Astrocyte (in vitro differentiated cells and primary cell): ENCODE data around the gene MTFP1. TPM values are rescaled to one million over a fixed set of nuclear protein-coding genes. Genes with fewer than 3 reads are reported as not detected.

ENCODE experiments used
- DNase-seq: peaks from one replicate; pipeline ENCODE4 v3.0.0-alpha.2; 2010; ENCODE audit warnings: low read depth
- FAIRE-seq: peaks from 2 replicates; lab custom pipeline; 2011; peaks lifted over from hg19 to GRCh38; lab: Jason Lieb, UNC
- H2AFZ ChIP-seq: 2 replicates; pipeline ENCODE4 v1.6.0; 2012; ENCODE audit warnings: low read depth, low read length, inconsistent platforms
- H3K27ac ChIP-seq: 2 replicates; pipeline ENCODE4 v1.5.1; 2011; ENCODE audit warnings: low read depth, low read length, inconsistent platforms
- H3K27me3 ChIP-seq: 2 replicates; pipeline ENCODE4 v1.6.0; 2011; ENCODE audit warnings: low read length, inconsistent platforms; ENCODE audit not compliant: insufficient read depth
- H3K36me3 ChIP-seq: 2 replicates; pipeline ENCODE4 v1.5.1; 2011; ENCODE audit warnings: low read length, inconsistent platforms; ENCODE audit not compliant: insufficient read depth
- H3K4me1 ChIP-seq: 2 replicates; pipeline ENCODE4 v1.5.1; 2011; ENCODE audit warnings: low read length, inconsistent platforms; ENCODE audit not compliant: insufficient read depth
- H3K4me2 ChIP-seq: 2 replicates; pipeline ENCODE4 v1.6.0; 2012; ENCODE audit warnings: low read length, inconsistent platforms
- H3K4me3 ChIP-seq: 2 replicates; pipeline ENCODE4 v1.5.1; 2011; ENCODE audit warnings: low read depth, mild to moderate bottlenecking, low read length, inconsistent platforms; ENCODE audit not compliant: insufficient read depth
- H3K79me2 ChIP-seq: 2 replicates; pipeline ENCODE4 v1.6.0; 2012; ENCODE audit warnings: mild to moderate bottlenecking, low read length, inconsistent platforms; ENCODE audit not compliant: insufficient read depth
- H3K9ac ChIP-seq: 2 replicates; pipeline ENCODE4 v1.6.0; 2012; ENCODE audit warnings: mild to moderate bottlenecking, low read length, inconsistent platforms
- H3K9me3 ChIP-seq: 2 replicates; pipeline ENCODE4 v1.5.1; 2012; ENCODE audit warnings: low read depth, mild to moderate bottlenecking, low read length, inconsistent platforms; ENCODE audit not compliant: insufficient read depth
- H4K20me1 ChIP-seq: 2 replicates; pipeline ENCODE4 v1.6.0; 2012; ENCODE audit warnings: low read length, inconsistent platforms; ENCODE audit not compliant: insufficient read depth
- H3K27ac Mint-ChIP-seq: one replicate; pipeline ENCODE4 v1.8.0; 2021; ENCODE audit warnings: mild to moderate bottlenecking, mixed read lengths; ENCODE audit not compliant: unreplicated experiment
- H3K27me3 Mint-ChIP-seq: one replicate; pipeline ENCODE4 v1.8.0; 2021; ENCODE audit warnings: low read depth, mixed read lengths; ENCODE audit not compliant: unreplicated experiment
- H3K36me3 Mint-ChIP-seq: one replicate; pipeline ENCODE4 v1.8.0; 2021; ENCODE audit warnings: low read depth, mixed read lengths; ENCODE audit not compliant: unreplicated experiment
- H3K4me1 Mint-ChIP-seq: one replicate; pipeline ENCODE4 v1.8.0; 2021; ENCODE audit warnings: low read depth, mixed read lengths; ENCODE audit not compliant: unreplicated experiment
- H3K4me3 Mint-ChIP-seq: one replicate; pipeline ENCODE4 v1.8.0; 2021; ENCODE audit warnings: mild to moderate bottlenecking, moderate library complexity, mixed read lengths; ENCODE audit not compliant: unreplicated experiment
- H3K9me3 Mint-ChIP-seq: one replicate; pipeline ENCODE4 v1.8.0; 2021; ENCODE audit warnings: mild to moderate bottlenecking, mixed read lengths; ENCODE audit not compliant: unreplicated experiment
- CTCF ChIP-seq: IDR thresholded peaks from 2 replicates; pipeline ENCODE4 v1.5.1; 2011; ENCODE audit warnings: low read depth, mild to moderate bottlenecking, inconsistent platforms, low read length, moderate library complexity; ENCODE audit not compliant: insufficient read depth
- EZH2 ChIP-seq: IDR thresholded peaks from 2 replicates; pipeline ENCODE4 v1.6.1; 2012; ENCODE audit warnings: mild to moderate bottlenecking, low read length, inconsistent platforms; ENCODE audit not compliant: insufficient read depth
- total RNA-seq: library from RNA; stranded (reverse); gene quantifications from 2 replicates; pipeline ENCODE4 v1.2.1, GENCODE V29; 2021

Gene MTFP1
- total RNA-seq, 1 donor from 2014 or later, result 13.0 TPM

- FAIRE-seq (no peak), DNase-seq (no peak)
- H3K9ac ChIP-seq, result no peak overlapping the region
- no peak overlapping the region for H3K4me3 ChIP-seq
- H3K4me3 Mint-ChIP-seq, result no peak overlapping the region
- no peak for TF ChIP-seq CTCF
- no peak for TF ChIP-seq EZH2
- H3K4me1 ChIP-seq, result peaks cover 13% of the 10 kb centered on the region
- peaks cover 13% of the 10 kb centered on the region for H3K36me3 Mint-ChIP-seq
- H3K4me2 ChIP-seq, result no peak overlapping the region
- no peaks in the 10 kb centered on the region for H3K9me3 Mint-ChIP-seq
- no peak overlapping the region for H3K27ac Mint-ChIP-seq
- H3K36me3 ChIP-seq, result peaks cover 44% of the 10 kb centered on the region
- H3K27me3 ChIP-seq, result no peaks in the 10 kb centered on the region
- H3K27me3 Mint-ChIP-seq, result no peaks in the 10 kb centered on the region
- H4K20me1 ChIP-seq, result peaks cover 44% of the 10 kb centered on the region
- peaks cover 21% of the 10 kb centered on the region for H3K4me1 Mint-ChIP-seq
- no peaks in the 10 kb centered on the region for H3K9me3 ChIP-seq
- H3K27ac ChIP-seq, result no peak overlapping the region
- no peak overlapping the region for H2AFZ ChIP-seq
- peaks cover 45% of the 10 kb centered on the region for H3K79me2 ChIP-seq
Measured at GRCh38 chr22:30405731-30406130, 19.8 kb upstream of the MTFP1 start.

GRCh38 chr22:30406400-30406799 lies 19.2 kb upstream of the MTFP1 start:
- no peak overlapping the region for H3K4me3 ChIP-seq
- H3K9ac ChIP-seq, result no peak overlapping the region
- H3K4me2 ChIP-seq, result no peak overlapping the region
- peaks cover 13% of the 10 kb centered on the region for H3K4me1 ChIP-seq
- H3K36me3 ChIP-seq, result peaks cover 48% of the 10 kb centered on the region
- FAIRE-seq (no peak), DNase-seq (no peak)
- H4K20me1 ChIP-seq, result peaks cover 44% of the 10 kb centered on the region
- H3K79me2 ChIP-seq, result peaks cover 45% of the 10 kb centered on the region
- peaks cover 21% of the 10 kb centered on the region for H3K4me1 Mint-ChIP-seq
- peaks cover 16% of the 10 kb centered on the region for H3K36me3 Mint-ChIP-seq
- no peak overlapping the region for H3K27ac Mint-ChIP-seq
- H2AFZ ChIP-seq, result no peak overlapping the region
- no peak overlapping the region for H3K4me3 Mint-ChIP-seq
- TF ChIP-seq CTCF (no peak), EZH2 (no peak)
- no peaks in the 10 kb centered on the region for H3K27me3 Mint-ChIP-seq
- no peak overlapping the region for H3K27ac ChIP-seq
- H3K9me3 Mint-ChIP-seq, result no peaks in the 10 kb centered on the region
- no peaks in the 10 kb centered on the region for H3K27me3 ChIP-seq
- no peaks in the 10 kb centered on the region for H3K9me3 ChIP-seq

- no peak overlapping the region for H2AFZ ChIP-seq
- Mint-ChIP-seq H3K27me3 (no peaks in the 10 kb centered on the region), H3K4me1 (peaks cover 14% of the 10 kb centered on the region), H3K4me3 (no peak overlapping the region), H3K9me3 (no peaks in the 10 kb centered on the region), H3K36me3 (peaks cover 23% of the 10 kb centered on the region), H3K27ac (peak overlapping the region; percentile 75)
- no peaks in the 10 kb centered on the region for H3K9me3 ChIP-seq
- H3K27me3 ChIP-seq, result no peaks in the 10 kb centered on the region
- peaks cover 57% of the 10 kb centered on the region for H3K36me3 ChIP-seq
- H3K79me2 ChIP-seq, result peaks cover 30% of the 10 kb centered on the region
- peaks cover 25% of the 10 kb centered on the region for H4K20me1 ChIP-seq
- FAIRE-seq (peak; percentile 78), DNase-seq (peak; percentile 63)
- H3K27ac ChIP-seq, result peak overlapping the region; percentile 54
- no peak for TF ChIP-seq EZH2
- no peak for TF ChIP-seq CTCF
- peak overlapping the region; percentile 27 for H3K4me2 ChIP-seq
- H3K4me1 ChIP-seq, result peaks cover 13% of the 10 kb centered on the region
- H3K4me3 ChIP-seq, result no peak overlapping the region
- H3K9ac ChIP-seq, result peak overlapping the region; percentile 4
Measured at GRCh38 chr22:30408388-30409102, 17.0 kb upstream of the MTFP1 start.
